ENCODE results near the gene ING2.
A peak's percentile ranks its signal among the peaks of the same experiment; 100 is the strongest.

The ING2 gene

DNA sequence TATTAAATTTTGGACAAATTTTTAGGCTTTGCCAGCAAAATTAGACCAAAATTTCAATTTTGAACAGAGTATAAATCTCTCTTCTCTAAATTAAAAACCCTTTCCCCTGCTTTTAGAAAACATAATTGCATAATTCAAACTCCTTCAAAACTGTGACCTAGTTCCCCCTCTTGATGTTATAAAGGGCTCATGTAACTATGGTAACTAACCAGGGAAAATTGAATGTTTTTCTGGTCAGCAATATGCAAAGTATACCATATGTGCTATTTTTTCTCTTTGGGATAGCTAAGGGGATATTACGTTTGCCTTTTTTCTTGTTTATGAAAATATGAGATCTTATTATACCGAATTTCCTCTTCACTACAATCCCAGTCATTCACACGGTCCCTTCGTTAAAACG lies 5.1 kb upstream of the ING2 start:
- H3K4me3 ChIP-seq (ENCODE audit: control insufficient read depth, low read depth, low read length): no peak overlapping the region
- DNase-seq (ENCODE audit: low read depth): no peak
- TF ChIP-seq, protein P1, sequence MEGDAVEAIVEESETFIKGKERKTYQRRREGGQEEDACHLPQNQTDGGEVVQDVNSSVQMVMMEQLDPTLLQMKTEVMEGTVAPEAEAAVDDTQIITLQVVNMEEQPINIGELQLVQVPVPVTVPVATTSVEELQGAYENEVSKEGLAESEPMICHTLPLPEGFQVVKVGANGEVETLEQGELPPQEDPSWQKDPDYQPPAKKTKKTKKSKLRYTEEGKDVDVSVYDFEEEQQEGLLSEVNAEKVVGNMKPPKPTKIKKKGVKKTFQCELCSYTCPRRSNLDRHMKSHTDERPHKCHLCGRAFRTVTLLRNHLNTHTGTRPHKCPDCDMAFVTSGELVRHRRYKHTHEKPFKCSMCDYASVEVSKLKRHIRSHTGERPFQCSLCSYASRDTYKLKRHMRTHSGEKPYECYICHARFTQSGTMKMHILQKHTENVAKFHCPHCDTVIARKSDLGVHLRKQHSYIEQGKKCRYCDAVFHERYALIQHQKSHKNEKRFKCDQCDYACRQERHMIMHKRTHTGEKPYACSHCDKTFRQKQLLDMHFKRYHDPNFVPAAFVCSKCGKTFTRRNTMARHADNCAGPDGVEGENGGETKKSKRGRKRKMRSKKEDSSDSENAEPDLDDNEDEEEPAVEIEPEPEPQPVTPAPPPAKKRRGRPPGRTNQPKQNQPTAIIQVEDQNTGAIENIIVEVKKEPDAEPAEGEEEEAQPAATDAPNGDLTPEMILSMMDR (conservative IDR thresholded peaks at IDR 0.05; ENCODE audit: control insufficient read depth, insufficient read depth, low read depth, low read length): no peak

DNA sequence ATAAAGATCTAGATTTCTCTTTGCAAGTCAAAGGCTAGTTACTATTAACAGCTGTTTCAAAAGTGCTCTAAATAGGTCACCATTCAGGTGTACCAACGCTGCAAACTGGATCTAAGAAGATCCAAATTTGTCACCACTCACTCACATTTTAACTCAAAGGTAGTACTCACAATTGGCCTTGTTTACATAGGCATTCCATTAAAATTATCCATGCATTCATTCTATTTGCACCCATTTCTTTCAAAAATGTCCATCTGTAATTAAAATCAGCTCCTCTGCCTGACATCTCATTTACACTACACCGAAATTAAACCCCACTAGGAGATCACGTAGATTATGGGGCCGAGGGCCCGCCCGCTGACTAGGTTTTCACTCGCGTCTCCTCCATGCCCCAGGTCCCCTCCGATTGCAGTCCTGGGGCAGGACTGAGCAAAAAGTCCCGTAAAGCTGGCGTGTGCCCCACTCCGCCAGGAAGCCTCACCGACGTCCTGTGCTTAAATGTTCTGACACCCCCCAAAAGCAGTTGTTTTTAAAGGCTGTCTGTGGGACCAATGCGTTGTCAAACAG lies 1.3 kb upstream of the ING2 start:
- TF ChIP-seq, protein P1 (conservative IDR thresholded peaks at IDR 0.05; ENCODE audit: control insufficient read depth, insufficient read depth, low read depth, low read length): no peak
- DNase-seq (ENCODE audit: low read depth): no peak
- peak overlapping the region; percentile 91 for H3K4me3 ChIP-seq (ENCODE audit: control insufficient read depth, low read depth, low read length)

DNA sequence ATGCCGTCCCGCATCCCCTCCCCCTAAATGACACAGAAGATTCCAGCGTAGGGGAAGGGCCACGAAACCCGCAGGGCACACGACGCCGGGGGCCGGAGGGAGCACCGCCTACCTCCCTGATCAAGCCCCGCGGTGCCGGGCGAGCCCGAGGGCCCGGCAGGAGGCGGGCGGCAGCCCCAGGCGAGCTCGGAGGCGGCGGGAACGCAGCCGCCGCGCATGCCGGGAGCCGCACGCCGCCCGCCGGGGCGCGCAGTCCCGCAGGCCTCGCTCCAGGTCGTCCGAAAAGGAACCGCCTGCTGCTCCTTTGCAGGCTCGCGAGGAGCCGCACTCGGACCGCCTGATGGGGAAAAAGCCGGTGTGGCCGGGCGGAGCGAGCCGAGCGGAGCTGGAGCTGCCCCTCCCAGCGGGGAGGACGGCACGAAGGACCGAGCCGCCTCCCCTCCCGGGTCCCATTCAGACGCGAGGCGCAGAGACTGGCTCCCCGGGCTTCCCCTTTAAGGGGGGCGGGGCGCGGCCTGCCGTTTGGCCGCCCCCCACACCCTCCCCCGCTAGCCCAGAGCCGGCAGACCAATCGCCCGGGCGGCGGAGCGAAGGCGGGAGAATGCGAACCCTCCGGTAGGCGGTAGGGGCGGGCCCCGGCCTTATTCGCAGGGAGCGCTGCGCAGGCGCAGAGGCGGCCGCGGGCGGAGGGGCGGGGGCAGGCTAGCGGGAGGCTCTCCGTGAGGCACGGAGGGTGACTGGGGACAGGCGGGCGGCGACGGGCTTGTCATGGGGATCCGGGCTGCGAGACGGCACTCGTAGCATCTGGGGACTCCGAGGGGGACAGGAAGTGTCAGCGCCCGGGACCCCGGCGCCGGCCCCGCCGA lies 561 bp upstream of the ING2 start:
- TF ChIP-seq, protein P1 (conservative IDR thresholded peaks at IDR 0.05; ENCODE audit: control insufficient read depth, insufficient read depth, low read depth, low read length): peak; percentile 3
- DNase-seq (ENCODE audit: low read depth): peak; percentile 95
- H3K4me3 ChIP-seq (ENCODE audit: control insufficient read depth, low read depth, low read length): peak overlapping the region; percentile 91

DNA sequence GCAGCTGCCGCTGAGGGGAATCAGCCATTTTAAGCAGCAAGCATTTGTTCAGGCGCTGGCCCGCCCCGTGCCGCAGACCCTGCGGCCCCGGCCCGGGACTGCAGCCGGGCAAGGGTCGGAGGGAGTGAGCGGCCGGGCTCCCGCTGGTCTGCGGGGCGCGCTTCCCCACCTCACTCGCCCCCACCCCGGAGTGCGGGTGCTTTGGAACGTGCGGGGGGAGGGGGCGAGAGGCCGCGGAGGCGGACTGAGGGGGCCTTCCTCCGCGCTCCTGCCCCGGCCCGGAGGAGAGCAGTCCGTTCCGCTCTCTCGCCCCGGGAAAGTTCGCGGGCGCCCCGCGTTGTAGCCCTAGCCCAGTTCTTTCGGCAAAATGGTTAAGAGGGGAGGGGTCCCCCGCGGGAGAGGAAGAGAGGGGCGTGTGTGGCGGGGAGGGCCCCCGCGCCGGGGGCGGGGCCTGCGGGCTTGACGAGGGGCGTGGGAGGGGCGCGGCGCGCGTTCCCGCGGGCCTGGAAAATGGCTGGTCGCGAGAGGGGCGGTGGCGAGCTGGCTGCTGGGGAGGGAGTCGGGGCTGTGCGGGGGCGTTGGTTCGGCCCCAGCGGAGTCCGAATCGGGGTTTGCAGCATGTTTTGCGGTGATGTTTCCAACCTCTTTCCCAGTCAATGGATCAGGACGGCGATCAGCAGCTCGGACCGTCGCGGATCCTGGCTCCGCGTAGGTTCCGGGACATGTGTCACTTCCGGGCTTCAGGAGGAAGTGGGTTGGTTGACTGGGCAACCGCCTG lies 942 bp downstream of the ING2 start:
- TF ChIP-seq, protein P1 (conservative IDR thresholded peaks at IDR 0.05; ENCODE audit: control insufficient read depth, insufficient read depth, low read depth, low read length): no peak
- H3K4me3 ChIP-seq (ENCODE audit: control insufficient read depth, low read depth, low read length): peak overlapping the region; percentile 83
- DNase-seq (ENCODE audit: low read depth): peak; percentile 86

DNA sequence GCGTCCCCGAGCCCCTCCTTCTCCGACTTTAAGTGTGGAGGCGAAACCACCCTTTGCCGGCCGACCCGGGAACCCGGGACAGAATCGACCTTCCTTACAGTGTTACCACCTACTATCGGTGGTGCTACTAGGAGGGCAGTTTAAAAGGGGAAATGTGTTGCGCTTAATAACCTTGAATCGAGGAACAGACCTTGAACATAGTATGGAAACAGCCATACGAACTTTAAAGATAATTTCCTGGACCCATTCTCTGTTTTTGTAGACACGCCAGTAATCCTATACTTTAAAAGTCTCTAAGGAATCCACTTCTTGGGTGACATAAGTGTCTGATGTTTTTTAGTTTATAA lies 1.5 kb downstream of the ING2 start:
- peak overlapping the region; percentile 83 for H3K4me3 ChIP-seq (ENCODE audit: control insufficient read depth, low read depth, low read length)
- no peak for DNase-seq (ENCODE audit: low read depth)
- TF ChIP-seq, protein P1 (conservative IDR thresholded peaks at IDR 0.05; ENCODE audit: control insufficient read depth, insufficient read depth, low read depth, low read length): no peak

DNA sequence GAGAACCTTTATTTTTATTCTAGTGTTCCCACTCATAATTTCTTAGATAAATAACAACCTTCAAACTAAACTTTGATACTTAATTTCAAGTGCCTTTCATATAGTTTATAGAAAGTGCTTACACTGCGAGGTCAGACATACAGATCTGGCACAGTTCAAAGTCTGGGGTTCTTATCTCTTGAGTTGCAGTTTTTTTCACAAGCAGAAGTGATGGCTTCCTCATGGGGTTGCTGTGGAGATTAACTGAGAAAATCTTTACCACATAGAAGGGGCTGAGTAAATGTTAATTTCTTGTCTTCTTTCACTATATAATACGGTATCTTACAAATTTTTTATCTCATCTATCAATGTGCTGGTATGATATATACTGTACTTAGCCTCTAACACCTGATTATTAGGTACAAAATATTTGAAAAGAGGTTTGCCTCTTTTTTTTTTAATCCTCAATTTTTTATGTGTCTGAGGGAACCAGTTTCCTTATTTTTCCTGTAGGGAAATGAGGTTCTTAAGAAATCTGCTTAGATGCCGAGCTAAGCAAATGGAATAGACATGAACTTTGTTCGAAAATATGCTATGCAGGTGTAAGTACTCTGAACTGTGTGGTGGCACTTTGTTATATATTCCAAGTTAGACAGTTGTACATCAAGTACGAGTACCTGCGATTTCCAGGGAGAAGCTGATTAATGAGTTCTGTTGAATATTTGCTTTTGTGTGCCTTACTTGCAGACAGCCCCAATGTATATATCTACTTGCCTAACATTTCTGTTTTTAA lies 3.3 kb downstream of the ING2 start:
- no peak for DNase-seq (ENCODE audit: low read depth)
- TF ChIP-seq, protein P1 (conservative IDR thresholded peaks at IDR 0.05; ENCODE audit: control insufficient read depth, insufficient read depth, low read depth, low read length): no peak

More for the DNA sequence above, 3.3 kb downstream of the ING2 start:
- no peak overlapping the region for H3K4me3 ChIP-seq (ENCODE audit: control insufficient read depth, low read depth, low read length)
